Loucy (cell line): Measurements from ENCODE around the gene RFPL4AL1.

ENCODE experiments used
- EZH2phosphoT487 ChIP-seq: fragments of 200-600 bp; IDR thresholded peaks from 2 replicates; pipeline ENCODE4 v1.6.1; 2018; ENCODE audit warnings: antibody characterized with exemption, mild to moderate bottlenecking, moderate library complexity, borderline replicate concordance
- TF ChIP-seq, protein P1 (sequence below): fragments of 200-600 bp; sonication (generic); conservative IDR thresholded peaks from 2 replicates; pipeline ENCODE4 v1.5.1; 2014; ENCODE audit warnings: mild to moderate bottlenecking, antibody characterized with exemption, low read length

DNA sequence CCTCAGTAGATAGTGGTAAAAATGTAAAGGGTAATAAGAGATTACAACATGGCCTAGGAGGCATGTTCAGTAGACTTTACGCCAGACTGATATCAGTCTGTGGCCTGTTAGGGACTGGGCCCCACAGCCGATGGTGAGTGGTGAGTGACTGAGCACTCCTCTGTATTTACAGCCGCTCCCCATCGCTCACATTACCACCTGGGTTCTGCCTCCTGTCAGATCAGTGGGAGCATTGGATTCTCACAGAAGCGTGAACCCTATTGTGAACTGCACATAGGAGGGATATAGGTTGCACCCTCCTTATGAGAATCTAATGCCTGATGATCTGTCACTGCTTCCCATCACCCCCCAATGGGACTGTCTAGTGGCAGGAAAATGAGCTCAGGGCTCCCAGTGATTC is 45.0 kb downstream of the RFPL4AL1 start:
- TF ChIP-seq, protein P1, sequence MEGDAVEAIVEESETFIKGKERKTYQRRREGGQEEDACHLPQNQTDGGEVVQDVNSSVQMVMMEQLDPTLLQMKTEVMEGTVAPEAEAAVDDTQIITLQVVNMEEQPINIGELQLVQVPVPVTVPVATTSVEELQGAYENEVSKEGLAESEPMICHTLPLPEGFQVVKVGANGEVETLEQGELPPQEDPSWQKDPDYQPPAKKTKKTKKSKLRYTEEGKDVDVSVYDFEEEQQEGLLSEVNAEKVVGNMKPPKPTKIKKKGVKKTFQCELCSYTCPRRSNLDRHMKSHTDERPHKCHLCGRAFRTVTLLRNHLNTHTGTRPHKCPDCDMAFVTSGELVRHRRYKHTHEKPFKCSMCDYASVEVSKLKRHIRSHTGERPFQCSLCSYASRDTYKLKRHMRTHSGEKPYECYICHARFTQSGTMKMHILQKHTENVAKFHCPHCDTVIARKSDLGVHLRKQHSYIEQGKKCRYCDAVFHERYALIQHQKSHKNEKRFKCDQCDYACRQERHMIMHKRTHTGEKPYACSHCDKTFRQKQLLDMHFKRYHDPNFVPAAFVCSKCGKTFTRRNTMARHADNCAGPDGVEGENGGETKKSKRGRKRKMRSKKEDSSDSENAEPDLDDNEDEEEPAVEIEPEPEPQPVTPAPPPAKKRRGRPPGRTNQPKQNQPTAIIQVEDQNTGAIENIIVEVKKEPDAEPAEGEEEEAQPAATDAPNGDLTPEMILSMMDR: no peak
- no peak for TF ChIP-seq EZH2phosphoT487
